Measurements from ENCODE around the gene CDK19. TPM values are rescaled to one million over a fixed set of nuclear protein-coding genes. Genes with fewer than 3 reads are reported as not detected.

The CDK19 gene
- total RNA-seq, 2 donors from 2014 or later: 16.8 to 20.8 TPM

DNA sequence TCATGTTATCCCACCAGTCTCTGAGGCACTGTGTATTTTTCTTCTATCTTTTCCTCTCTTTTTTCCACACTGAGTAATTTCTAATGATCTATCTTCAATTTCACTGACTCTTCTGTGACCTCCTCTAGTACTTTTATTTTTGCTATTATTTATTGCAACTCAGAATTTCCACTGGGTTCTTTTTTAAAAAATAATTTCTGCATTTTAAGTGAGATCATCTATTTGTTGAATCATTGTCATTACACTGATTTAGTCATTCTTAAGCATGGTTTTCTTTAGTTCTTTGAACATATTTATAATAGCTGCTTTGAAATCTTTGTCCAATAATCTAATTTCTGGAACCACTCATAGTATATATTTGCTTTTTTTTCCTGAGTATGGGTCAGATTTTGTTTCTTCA lies 242.1 kb downstream of the CDK19 start:
- Mint-ChIP-seq H3K4me1 (peaks cover 3% of the 10 kb centered on the region), H3K27ac (no peak overlapping the region), H3K9me3 (peaks cover 1% of the 10 kb centered on the region), H3K36me3 (ENCODE audit: low read depth) (peaks cover 1% of the 10 kb centered on the region), H3K27me3 (ENCODE audit: insufficient read depth) (no peaks in the 10 kb centered on the region), H3K4me3 (no peak overlapping the region)
- no peaks in the 10 kb centered on the region for H3K36me3 ChIP-seq (ENCODE audit: control insufficient read depth, insufficient read depth, low read length)
- no peak for DNase-seq
- no peaks in the 10 kb centered on the region for H3K4me1 ChIP-seq (ENCODE audit: control insufficient read depth, insufficient read depth, low read length)
- TF ChIP-seq, protein P1, sequence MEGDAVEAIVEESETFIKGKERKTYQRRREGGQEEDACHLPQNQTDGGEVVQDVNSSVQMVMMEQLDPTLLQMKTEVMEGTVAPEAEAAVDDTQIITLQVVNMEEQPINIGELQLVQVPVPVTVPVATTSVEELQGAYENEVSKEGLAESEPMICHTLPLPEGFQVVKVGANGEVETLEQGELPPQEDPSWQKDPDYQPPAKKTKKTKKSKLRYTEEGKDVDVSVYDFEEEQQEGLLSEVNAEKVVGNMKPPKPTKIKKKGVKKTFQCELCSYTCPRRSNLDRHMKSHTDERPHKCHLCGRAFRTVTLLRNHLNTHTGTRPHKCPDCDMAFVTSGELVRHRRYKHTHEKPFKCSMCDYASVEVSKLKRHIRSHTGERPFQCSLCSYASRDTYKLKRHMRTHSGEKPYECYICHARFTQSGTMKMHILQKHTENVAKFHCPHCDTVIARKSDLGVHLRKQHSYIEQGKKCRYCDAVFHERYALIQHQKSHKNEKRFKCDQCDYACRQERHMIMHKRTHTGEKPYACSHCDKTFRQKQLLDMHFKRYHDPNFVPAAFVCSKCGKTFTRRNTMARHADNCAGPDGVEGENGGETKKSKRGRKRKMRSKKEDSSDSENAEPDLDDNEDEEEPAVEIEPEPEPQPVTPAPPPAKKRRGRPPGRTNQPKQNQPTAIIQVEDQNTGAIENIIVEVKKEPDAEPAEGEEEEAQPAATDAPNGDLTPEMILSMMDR (conservative IDR thresholded peaks at IDR 0.05): no peak
- H3K27ac ChIP-seq (ENCODE audit: low read depth, low read length): no peak overlapping the region
- H3K4me3 ChIP-seq (ENCODE audit: low read length): no peak overlapping the region
- no peaks in the 10 kb centered on the region for H3K27me3 ChIP-seq (ENCODE audit: control insufficient read depth, insufficient read depth, low read length, poor library complexity, severe bottlenecking)
- H3K9me3 ChIP-seq (ENCODE audit: control insufficient read depth, low read length): no peaks in the 10 kb centered on the region
- H3K9ac ChIP-seq (ENCODE audit: extremely low read depth, low read length, poor library complexity, severe bottlenecking): no peak overlapping the region

DNA sequence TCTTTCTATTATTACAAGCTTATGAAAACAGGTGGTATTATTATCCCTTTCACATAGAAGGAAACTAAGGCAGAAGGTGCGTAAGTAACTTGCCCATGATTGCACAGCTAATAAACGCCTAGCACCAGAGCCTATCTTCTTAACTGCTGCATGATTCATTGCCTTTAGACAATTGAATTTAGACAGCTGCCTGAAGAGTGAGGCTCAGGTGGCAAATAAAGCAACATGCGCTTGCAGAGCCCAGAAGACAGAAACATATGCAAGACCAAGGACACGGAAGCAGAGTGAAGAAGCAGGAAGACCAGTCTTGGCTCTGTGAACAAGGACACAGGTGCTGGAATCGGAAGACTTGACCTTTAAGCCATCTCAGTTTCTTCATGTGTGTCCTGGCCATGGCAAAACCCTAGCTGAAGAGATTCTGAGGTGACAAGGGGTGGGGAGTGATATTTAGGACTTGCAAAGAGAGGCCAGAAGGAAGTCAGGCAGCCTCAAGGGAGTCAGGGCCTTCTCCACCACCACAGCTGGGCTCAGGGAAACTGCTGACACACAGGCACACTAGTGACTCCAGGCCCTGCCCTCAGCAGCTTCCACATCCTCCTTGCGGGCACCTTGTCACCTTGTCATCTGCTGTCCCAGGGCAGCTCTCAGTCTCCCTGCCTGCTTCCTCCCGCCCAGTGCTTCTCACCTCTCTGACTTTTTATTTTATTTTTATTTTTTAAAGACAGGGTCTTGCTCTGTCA lies 247.1 kb downstream of the CDK19 start:
- Histone ChIP-seq H3K9ac (ENCODE audit: extremely low read depth, low read length, poor library complexity, severe bottlenecking) (no peak overlapping the region), H3K27me3 (ENCODE audit: control insufficient read depth, insufficient read depth, low read length, poor library complexity, severe bottlenecking) (no peaks in the 10 kb centered on the region), H3K4me1 (ENCODE audit: control insufficient read depth, insufficient read depth, low read length) (peaks cover 3% of the 10 kb centered on the region), H3K9me3 (ENCODE audit: control insufficient read depth, low read length) (no peaks in the 10 kb centered on the region), H3K36me3 (ENCODE audit: control insufficient read depth, insufficient read depth, low read length) (no peaks in the 10 kb centered on the region), H3K27ac (ENCODE audit: low read depth, low read length) (no peak overlapping the region), H3K4me3 (ENCODE audit: low read length) (no peak overlapping the region)
- Mint-ChIP-seq H3K4me1 (peaks cover 9% of the 10 kb centered on the region), H3K27me3 (ENCODE audit: insufficient read depth) (peaks cover 2% of the 10 kb centered on the region), H3K9me3 (no peaks in the 10 kb centered on the region), H3K4me3 (no peak overlapping the region), H3K27ac (no peak overlapping the region), H3K36me3 (ENCODE audit: low read depth) (no peaks in the 10 kb centered on the region)
- no peak for DNase-seq
- TF ChIP-seq, protein P1 (conservative IDR thresholded peaks at IDR 0.05): no peak
- WGBS, 2 experiments (ENCODE audit: insufficient coverage in 1 of 2, insufficient read length in 1 of 2): 94 to 95% methylated on average over 7 of the region's 7 CpGs

DNA sequence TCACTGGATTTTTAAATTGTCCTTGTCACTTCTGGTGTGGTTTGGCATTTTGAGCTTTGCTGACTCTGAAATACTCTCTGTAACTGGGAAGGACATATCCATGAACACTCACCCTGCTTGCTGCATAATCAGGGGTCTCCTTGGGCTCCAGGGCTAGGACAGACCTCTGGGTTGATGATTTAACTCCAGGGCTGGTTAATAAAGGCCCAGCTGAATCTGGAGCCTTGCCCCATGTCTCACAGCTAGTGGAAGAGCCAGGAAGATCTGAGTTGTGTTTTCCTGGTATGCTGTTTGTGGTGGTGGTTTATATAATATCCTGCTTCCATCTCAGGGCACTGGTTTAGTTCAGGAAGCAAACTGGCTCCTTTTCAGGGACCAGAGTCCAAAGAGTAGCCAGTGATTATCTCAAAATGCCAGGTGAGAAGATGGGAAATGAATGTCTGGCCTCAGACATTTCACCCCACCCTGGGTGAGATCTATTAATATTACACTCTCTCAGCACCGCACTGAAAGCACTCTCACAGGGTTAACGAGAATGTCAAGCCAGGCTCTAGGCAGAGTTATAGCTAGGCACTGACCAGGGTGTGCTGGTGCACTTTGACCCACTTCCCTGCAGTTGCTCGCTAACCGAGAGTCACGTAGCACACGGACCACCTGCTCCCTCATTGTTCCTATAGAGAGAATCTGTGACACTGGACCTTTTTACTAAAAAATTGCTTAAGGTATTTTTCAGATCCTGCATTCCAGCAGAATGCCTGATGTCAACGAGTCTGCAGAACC lies 248.7 kb downstream of the CDK19 start:
- Histone ChIP-seq H3K9ac (ENCODE audit: extremely low read depth, low read length, poor library complexity, severe bottlenecking) (no peak overlapping the region), H3K27me3 (ENCODE audit: control insufficient read depth, insufficient read depth, low read length, poor library complexity, severe bottlenecking) (no peaks in the 10 kb centered on the region), H3K4me1 (ENCODE audit: control insufficient read depth, insufficient read depth, low read length) (peaks cover 3% of the 10 kb centered on the region), H3K4me3 (ENCODE audit: low read length) (no peak overlapping the region), H3K27ac (ENCODE audit: low read depth, low read length) (no peak overlapping the region), H3K9me3 (ENCODE audit: control insufficient read depth, low read length) (peaks cover 3% of the 10 kb centered on the region), H3K36me3 (ENCODE audit: control insufficient read depth, insufficient read depth, low read length) (no peaks in the 10 kb centered on the region)
- Mint-ChIP-seq H3K4me1 (peaks cover 11% of the 10 kb centered on the region), H3K36me3 (ENCODE audit: low read depth) (no peaks in the 10 kb centered on the region), H3K27ac (no peak overlapping the region), H3K4me3 (no peak overlapping the region), H3K27me3 (ENCODE audit: insufficient read depth) (peaks cover 11% of the 10 kb centered on the region), H3K9me3 (peaks cover 10% of the 10 kb centered on the region)
- no peak for DNase-seq
- TF ChIP-seq, protein P1 (conservative IDR thresholded peaks at IDR 0.05): no peak
- 87 to 93% methylated on average over 7 of the region's 7 CpGs for WGBS, 2 experiments (ENCODE audit: insufficient coverage in 1 of 2, insufficient read length in 1 of 2)
